GM18861 (cell line): ENCODE results near the gene EEIG1.
A peak's percentile ranks its signal among the peaks of the same experiment; 100 is the strongest.

Source experiments
- ATAC-seq: cut with Tn5 transposase; IDR thresholded peaks from one replicate; pipeline ENCODE4 v1.9.1; 2021; ENCODE audit not compliant: unreplicated experiment

Gene EEIG1

DNA sequence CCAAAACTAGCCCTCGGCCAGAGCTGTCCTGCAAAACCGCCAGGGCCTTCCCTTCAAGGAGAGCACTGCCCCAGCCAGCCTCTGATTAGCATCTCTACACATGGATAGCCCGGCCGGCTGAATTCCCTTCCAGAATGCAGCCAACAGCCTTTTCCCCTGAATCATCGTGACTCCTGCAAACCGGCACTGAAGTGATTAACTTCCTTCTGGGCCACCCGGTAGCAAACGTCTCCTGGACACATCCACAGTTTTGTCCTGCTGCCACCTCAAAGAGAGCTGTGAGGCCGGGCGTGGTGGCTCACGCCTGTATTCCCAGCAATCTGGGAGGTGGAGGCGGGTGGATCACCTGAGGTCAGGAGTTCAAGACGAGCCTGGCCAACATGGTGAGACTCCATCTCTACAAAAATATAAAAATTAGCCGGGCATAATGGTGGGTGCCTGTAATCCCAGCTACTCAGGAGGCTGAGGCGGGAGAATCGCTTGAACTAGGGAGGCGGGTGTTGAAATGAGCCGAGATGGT is 21.1 kb upstream of the EEIG1 start:
- ATAC-seq = no peak

DNA sequence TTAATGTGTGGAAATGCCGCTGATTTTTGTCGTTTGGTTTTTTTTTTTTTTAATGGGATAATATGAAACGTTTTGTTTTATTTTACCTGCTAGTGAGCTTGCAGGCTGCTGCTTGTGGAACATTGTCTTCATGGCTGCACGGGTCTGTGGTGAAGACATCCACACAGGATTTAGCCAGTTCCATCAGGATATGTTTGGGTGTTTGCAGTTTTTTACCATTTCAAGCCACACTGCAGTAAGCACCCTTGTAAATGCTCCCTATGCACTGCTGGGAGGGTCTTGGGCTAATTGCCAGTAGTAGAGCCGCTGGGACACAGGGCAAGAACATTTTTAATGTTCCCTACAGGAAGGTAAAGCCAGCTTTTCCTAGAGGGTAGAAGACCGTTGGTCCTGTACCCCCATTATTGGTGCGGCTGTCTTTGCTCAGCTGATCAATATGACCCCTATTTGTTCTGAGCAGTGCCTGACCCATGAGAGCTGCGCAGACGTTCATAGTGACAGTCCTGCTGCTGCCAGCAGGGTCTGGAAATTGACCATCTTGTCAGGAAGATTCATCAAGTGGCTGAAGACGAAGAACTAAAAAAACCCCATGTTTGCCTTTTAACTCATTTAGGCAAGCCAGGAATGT is 20.5 kb upstream of the EEIG1 start:
- ATAC-seq = no peak

- ATAC-seq = no peak
These were observed 18.7 kb upstream of the EEIG1 start for GRCh38 chr9:127999461-127999860.

GRCh38 chr9:127993721-127994120 is 12.9 kb upstream of the EEIG1 start:
- ATAC-seq = no peak

DNA sequence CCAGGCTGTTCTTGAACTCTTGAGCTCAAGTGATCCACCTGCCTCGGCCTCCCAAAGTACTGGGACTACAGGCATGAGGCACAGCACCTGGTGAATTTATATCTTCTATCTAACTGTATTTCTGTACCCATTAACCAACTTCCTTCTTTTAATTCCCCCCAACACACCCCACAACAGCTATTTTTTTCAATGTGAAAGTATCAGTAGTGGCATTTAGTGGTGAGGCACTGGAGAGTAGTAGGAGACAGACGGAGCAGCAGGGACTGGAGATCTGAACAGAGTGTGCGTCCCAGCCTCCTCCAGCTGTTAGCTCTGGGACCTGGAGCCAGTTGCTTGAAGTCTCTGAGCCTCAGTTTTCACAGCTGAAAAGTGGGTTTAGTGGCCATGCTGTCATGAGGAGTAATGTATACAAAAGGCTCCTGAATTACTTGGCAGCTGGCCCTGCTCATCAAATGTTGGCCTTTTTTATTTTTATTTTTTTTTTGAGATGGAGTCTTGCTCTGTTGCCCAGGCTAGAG is 11.0 kb upstream of the EEIG1 start:
- ATAC-seq = no peak

DNA sequence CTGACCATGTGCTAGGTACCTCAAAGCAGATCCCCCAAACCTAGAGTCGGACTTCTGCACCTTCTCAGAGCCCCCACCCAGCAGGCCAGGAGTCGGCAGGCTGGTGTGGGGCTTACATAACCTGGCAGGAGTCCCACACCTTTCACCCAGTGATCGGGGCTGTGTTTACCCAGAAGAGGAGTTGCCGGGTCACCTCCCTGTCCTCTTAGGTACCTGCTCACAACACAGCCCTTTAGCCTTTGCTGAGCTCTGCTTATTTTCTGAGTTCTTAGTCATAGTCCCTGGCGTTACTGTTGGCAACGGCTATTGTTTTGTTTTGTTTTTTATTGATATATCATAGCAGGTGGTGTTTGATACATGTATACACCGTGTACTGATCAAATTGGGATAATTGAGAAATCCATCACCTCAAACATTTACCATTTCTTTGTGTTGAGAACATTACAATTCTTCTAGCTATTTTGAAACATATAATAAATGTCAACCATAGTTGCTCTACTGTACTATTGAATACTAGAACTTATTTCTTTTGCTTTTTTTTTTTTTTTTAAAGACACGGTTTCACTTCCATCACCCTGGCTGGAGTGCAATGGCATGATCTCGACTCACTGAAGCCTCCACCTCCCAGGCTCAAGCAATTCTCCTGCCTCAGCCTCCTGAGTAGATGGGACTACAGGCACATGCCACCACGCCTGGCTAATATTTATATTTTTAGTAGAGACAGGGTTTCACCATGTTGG is 10.4 kb upstream of the EEIG1 start:
- ATAC-seq = no peak

DNA sequence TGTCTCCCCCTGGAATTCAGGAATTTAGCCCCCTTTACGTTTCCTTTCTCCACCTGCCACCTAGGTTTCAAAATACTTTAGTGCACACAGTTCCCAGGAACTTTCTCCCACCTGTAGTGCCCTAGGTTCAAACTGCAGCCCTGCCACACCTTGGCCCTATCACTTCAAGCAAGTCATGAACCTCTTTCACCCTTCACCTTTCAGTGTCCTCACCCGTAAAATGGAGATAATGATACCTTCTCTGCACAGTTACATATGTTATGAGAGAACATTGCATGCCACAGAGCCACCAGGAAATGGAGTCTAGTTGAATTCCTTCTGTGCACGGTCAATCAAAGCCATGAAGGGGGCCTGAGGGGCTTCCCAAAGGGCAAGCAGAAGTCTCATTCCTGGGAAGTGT is 9.8 kb upstream of the EEIG1 start:
- no peak for ATAC-seq

DNA sequence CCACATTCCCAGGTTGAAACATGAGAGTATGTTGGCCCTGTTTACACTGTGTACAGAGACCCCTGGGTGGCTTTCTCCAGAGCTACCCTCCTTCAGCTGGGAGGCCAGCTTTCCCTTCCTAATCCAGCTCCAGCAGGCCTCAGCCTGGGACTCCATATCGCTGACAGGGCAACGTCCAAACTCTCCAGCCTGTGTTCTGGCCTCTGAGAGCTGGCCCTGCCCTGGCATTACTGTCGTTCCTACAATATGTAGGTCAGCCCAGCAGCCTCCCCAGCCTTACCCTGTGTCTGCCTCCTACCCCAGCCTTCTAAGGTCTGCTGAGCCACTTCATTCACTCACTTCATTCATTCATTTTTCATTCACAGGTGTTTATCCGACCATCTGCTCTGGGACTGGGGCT is 8.3 kb upstream of the EEIG1 start:
- no peak for ATAC-seq

GRCh38 chr9:127987103-127987614 is 6.4 kb upstream of the EEIG1 start:
- no peak for ATAC-seq

DNA sequence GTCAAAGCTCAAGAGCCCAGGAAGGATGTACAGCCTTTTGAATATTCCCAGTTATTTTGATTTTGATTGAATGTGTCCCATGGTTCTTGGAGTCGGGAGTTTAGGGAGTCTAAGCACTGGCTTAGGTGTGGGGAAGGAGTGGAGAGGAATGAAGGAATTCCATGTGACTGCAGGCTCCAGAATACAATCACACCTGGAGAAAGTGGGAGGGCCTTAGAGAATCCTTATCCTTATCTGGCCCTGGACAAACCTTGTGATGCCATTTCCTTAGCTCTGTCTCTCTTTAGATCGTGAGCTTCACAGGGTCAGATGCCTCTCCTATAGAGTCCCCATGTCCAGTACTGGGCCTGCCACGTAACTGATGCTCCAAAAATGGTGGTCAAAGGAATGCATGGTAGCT is 4.2 kb upstream of the EEIG1 start:
- ATAC-seq = no peak

DNA sequence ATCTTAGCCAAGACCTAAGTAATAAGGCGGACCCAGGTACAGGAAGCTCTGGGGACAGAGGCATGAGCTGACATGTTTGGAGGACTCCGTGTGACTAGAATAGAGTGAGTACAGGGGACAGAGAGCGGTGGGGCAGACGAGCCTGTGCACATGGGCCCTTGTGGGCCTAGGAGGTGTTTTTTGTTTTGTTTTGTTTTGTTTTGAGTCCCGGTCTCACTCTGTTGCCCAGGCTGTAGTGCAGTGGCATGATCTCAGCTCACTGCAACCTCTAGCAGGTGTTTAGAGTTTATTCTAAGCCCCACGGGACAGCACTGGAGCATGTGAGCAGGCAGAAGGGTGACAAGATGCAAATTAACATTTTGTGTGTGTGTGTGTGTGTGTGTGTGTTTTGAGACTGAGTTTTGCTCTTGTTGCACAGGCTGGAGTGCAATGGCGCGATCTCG is 3.1 kb upstream of the EEIG1 start:
- ATAC-seq = peak; percentile 36

GRCh38 chr9:127982912-127983311 is 2.1 kb upstream of the EEIG1 start:
- no peak for ATAC-seq

- no peak for ATAC-seq
These were observed 851 bp upstream of the EEIG1 start for GRCh38 chr9:127981559-127982121.

GRCh38 chr9:127980060-127980705 is 606 bp downstream of the EEIG1 start:
- ATAC-seq = peak; percentile 24

DNA sequence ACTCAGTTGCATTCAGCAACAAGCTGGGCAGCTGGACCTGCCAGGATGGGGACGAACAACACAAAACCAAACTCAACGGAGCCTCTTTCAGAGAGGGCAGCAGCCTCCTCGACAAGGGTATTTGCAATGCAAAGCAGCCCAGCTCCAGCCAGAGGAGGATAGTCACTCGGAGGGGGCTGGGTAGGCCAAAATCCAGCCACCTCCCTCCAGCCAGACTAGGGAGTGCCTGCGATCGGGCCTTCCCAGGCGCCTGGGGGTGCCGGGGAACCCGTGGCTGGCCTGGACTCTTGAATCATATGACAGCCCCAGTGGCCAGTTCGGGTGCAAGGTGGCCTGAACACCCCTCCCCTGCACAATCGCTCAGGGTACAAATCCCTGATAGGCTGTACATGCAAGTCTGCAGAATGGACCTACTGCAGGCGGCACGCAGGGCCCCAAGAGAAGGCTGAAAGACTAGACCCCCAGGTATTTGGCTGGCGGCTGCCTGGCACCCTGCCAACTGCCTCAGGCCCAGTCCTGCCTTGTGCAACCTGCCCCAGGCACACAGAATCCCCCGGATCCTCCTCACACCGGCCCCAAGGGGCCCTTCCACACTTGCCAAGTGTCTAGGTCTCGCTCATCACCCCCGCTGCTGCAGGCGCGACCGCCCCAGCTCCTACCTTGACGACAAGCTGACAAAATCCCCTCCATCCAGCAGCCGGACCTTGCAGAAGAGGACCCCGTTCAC is 1.3 kb downstream of the EEIG1 start:
- no peak for ATAC-seq

- ATAC-seq = no peak
These were observed 1.8 kb downstream of the EEIG1 start for GRCh38 chr9:127979015-127979332.

DNA sequence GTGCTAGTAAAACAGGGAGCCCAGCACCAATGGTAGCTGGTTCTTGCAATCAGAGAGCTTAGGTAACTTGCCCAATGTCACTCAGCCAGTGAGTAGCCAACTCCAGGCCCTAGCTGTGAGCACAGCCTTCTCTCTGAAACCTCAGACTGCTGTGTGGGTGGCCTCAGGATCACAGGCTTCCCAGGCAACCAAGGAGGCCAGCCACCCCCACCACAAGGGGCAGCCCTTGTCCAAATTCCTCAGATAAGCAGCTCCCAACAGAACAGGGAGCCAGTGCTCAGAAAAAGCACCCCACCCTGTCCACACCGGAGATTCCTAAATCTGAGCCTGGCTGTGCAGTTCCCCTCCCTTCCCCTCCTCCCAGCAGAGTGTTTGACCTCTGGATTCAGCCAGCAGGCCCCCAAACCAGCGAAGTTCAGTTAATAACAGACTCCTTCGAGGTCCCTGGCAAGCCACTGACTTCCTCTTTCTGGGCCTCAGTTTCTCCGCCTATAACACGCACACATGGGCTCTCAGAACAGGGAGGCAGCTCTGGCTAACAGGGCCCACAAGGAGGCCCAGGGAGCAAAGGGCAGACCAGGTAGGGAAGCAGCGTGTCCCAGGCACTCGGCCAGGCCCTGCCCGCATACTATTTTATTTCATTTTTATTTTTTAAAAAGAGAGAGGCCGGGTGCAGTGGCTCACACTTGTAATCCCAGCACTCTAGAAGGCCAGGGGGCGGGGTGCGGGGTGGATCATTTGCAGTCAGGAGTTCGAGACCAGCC is 2.7 kb downstream of the EEIG1 start:
- no peak for ATAC-seq

- ATAC-seq = no peak
These were observed 3.5 kb downstream of the EEIG1 start for GRCh38 chr9:127977009-127977883.

- ATAC-seq = no peak
These were observed 4.3 kb downstream of the EEIG1 start for GRCh38 chr9:127976498-127976897.
